AG10803 (cell line): Measurements from ENCODE around the gene SIDT2.
"Not testable (repeated sequence)": the region's sequence is repeated elsewhere in the genome, so short reads cannot be mapped to it uniquely, and the experiment has no call there.

ENCODE experiments used
- DNase-seq: peaks from one replicate; pipeline ENCODE4 v3.0.0; 2010; ENCODE audit warnings: low read depth
- H3K4me3 ChIP-seq: 2 replicates; pipeline ENCODE4 v1.5.1; 2011; ENCODE audit warnings: mild to moderate bottlenecking, low read length, control low read depth
- CTCF ChIP-seq: conservative IDR thresholded peaks from 2 replicates; pipeline ENCODE4 v1.5.1; 2011; ENCODE audit warnings: mild to moderate bottlenecking, low read length, control low read depth, inconsistent platforms

Gene SIDT2

GRCh38 chr11:117201658-117202305, 23.2 kb downstream of the SIDT2 start:
- TF ChIP-seq CTCF = no peak
- peak overlapping the region; percentile 88 for H3K4me3 ChIP-seq
- no peak for DNase-seq

GRCh38 chr11:117202386-117203068, 24.0 kb downstream of the SIDT2 start:
- H3K4me3 ChIP-seq = peak overlapping the region; percentile 88
- no peak for DNase-seq
- TF ChIP-seq CTCF = no peak

- H3K4me3 ChIP-seq = peak overlapping the region; percentile 88; the same call in 1 of the 2 replicates
- DNase-seq = no peak
- no peak for TF ChIP-seq CTCF
Measured at GRCh38 chr11:117203069-117203407, 24.5 kb downstream of the SIDT2 start.

GRCh38 chr11:117204283-117205080, 25.9 kb downstream of the SIDT2 start:
- TF ChIP-seq CTCF = no peak
- no peak overlapping the region for H3K4me3 ChIP-seq

GRCh38 chr11:117205211-117205818, 26.8 kb downstream of the SIDT2 start:
- no peak for TF ChIP-seq CTCF
- no peak for DNase-seq
- no peak overlapping the region for H3K4me3 ChIP-seq

More at GRCh38 chr11:117204283-117205080, 25.9 kb downstream of the SIDT2 start:
- DNase-seq = no peak

GRCh38 chr11:117206111-117206510, 27.6 kb downstream of the SIDT2 start:
- H3K4me3 ChIP-seq, DNase-seq: not testable (repeated sequence)

- not testable (repeated sequence) for DNase-seq, H3K4me3 ChIP-seq
Measured at GRCh38 chr11:117206859-117207258, 28.3 kb downstream of the SIDT2 start.

- not testable (repeated sequence) for DNase-seq
Measured at GRCh38 chr11:117207481-117207880, 28.9 kb downstream of the SIDT2 start.

GRCh38 chr11:117208710-117209109, 30.2 kb downstream of the SIDT2 start:
- H3K4me3 ChIP-seq, DNase-seq: not testable (repeated sequence)

More at GRCh38 chr11:117207481-117207880, 28.9 kb downstream of the SIDT2 start:
- H3K4me3 ChIP-seq = not testable (repeated sequence)

- not testable (repeated sequence) for H3K4me3 ChIP-seq
- DNase-seq = peak; percentile 22
Measured at GRCh38 chr11:117209351-117210125, 31.0 kb downstream of the SIDT2 start.
